H9 (cell line): Measurements from ENCODE around the gene METTL8. TPM values are rescaled to one million over a fixed set of nuclear protein-coding genes. Genes with fewer than 3 reads are reported as not detected.

Source experiments
- DNase-seq: peaks from one replicate; pipeline ENCODE4 v3.0.0-alpha.2; 2017
- H2AFZ ChIP-seq: one replicate; pipeline ENCODE4 v1.6.1; 2013; ENCODE audit warnings: mild to moderate bottlenecking, low read length, control low read depth, moderate library complexity
- H2AK5ac ChIP-seq: 2 replicates; pipeline ENCODE4 v1.6.1; 2013; ENCODE audit warnings: low read length, control low read depth, mixed read lengths; ENCODE audit not compliant: insufficient read length
- H2BK120ac ChIP-seq: one replicate; pipeline ENCODE4 v1.6.1; 2013; ENCODE audit warnings: low read depth, mild to moderate bottlenecking, low read length, control low read depth, inconsistent platforms; ENCODE audit not compliant: poor library complexity, severe bottlenecking
- H2BK12ac ChIP-seq: 2 replicates; pipeline ENCODE4 v1.6.1; 2013; ENCODE audit warnings: low read length, control low read depth, mixed read lengths, low read depth; ENCODE audit not compliant: insufficient read length
- H2BK15ac ChIP-seq: 2 replicates; pipeline ENCODE4 v1.6.1; 2013; ENCODE audit warnings: low read depth, low read length, control low read depth
- H2BK20ac ChIP-seq: one replicate; pipeline ENCODE4 v1.6.1; 2013; ENCODE audit warnings: low read depth, mild to moderate bottlenecking, low read length, control low read depth, inconsistent platforms; ENCODE audit not compliant: poor library complexity, severe bottlenecking
- H2BK5ac ChIP-seq: 2 replicates; pipeline ENCODE4 v1.6.1; 2013; ENCODE audit warnings: low read length, control low read depth, mixed read lengths; ENCODE audit not compliant: insufficient read length
- H3K14ac ChIP-seq: 2 replicates; pipeline ENCODE4 v1.6.1; 2013; ENCODE audit warnings: low read length, control low read depth; ENCODE audit not compliant: insufficient read depth
- H3K18ac ChIP-seq: 2 replicates; pipeline ENCODE4 v1.6.1; 2013; ENCODE audit warnings: low read depth, mild to moderate bottlenecking, mixed read lengths, low read length, control low read depth; ENCODE audit not compliant: insufficient read length
- H3K23ac ChIP-seq: 2 replicates; pipeline ENCODE4 v1.6.1; 2013; ENCODE audit warnings: low read length, control low read depth, mixed read lengths, low read depth; ENCODE audit not compliant: insufficient read length
- H3K23me2 ChIP-seq: 2 replicates; pipeline ENCODE4 v1.6.1; 2013; ENCODE audit warnings: low read depth, mild to moderate bottlenecking, mixed read lengths, low read length, control low read depth; ENCODE audit not compliant: insufficient read length, poor library complexity, severe bottlenecking
- H3K27ac ChIP-seq: 2 replicates; pipeline ENCODE4 v1.5.1; 2013; ENCODE audit warnings: low read length, control low read depth, mixed read lengths, low read depth; ENCODE audit not compliant: insufficient read length
- H3K27me3 ChIP-seq: 2 replicates; pipeline ENCODE4 v1.6.1; 2013; ENCODE audit warnings: low read length, control low read depth, inconsistent platforms; ENCODE audit not compliant: insufficient read depth
- H3K4ac ChIP-seq: 2 replicates; pipeline ENCODE4 v1.6.1; 2013; ENCODE audit warnings: low read depth, mild to moderate bottlenecking, control low read depth, inconsistent platforms, low read length, moderate library complexity
- H3K4me1 ChIP-seq: 2 replicates; pipeline ENCODE4 v1.6.1; 2013; ENCODE audit warnings: low read length, control low read depth, inconsistent platforms; ENCODE audit not compliant: insufficient read depth
- H3K4me2 ChIP-seq: 2 replicates; pipeline ENCODE4 v1.6.1; 2013; ENCODE audit warnings: low read length, control low read depth, mixed read lengths; ENCODE audit not compliant: insufficient read length, insufficient read depth
- H3K56ac ChIP-seq: 2 replicates; pipeline ENCODE4 v1.6.1; 2013; ENCODE audit warnings: low read depth, mild to moderate bottlenecking, mixed read lengths, low read length, control low read depth; ENCODE audit not compliant: insufficient read length
- H3K79me1 ChIP-seq: 2 replicates; pipeline ENCODE4 v1.6.1; 2013; ENCODE audit warnings: low read depth, mild to moderate bottlenecking, moderate library complexity, low read length, control low read depth, inconsistent platforms; ENCODE audit not compliant: insufficient read depth, poor library complexity, severe bottlenecking
- H3K79me2 ChIP-seq: 2 replicates; pipeline ENCODE4 v1.6.1; 2013; ENCODE audit warnings: low read length, control low read depth, inconsistent platforms; ENCODE audit not compliant: insufficient read depth
- H3K9ac ChIP-seq: 2 replicates; pipeline ENCODE4 v1.6.1; 2013; ENCODE audit warnings: low read length, control low read depth, mixed read lengths; ENCODE audit not compliant: insufficient read length; ENCODE audit errors: extremely low read depth
- H3K9me3 ChIP-seq: one replicate; pipeline ENCODE4 v1.6.1; 2013; ENCODE audit warnings: low read depth, low read length, inconsistent platforms; ENCODE audit not compliant: control insufficient read depth
- H3T11ph ChIP-seq: one replicate; pipeline ENCODE4 v1.6.1; 2013; ENCODE audit warnings: mild to moderate bottlenecking, low read length, control low read depth, inconsistent platforms
- H4K20me1 ChIP-seq: one replicate; pipeline ENCODE4 v1.6.1; 2013; ENCODE audit not compliant: control insufficient read depth, insufficient read length, insufficient read depth
- H4K5ac ChIP-seq: 2 replicates; pipeline ENCODE4 v1.6.1; 2013; ENCODE audit warnings: low read depth, mild to moderate bottlenecking, mixed read lengths, low read length, control low read depth; ENCODE audit not compliant: insufficient read length
- H4K8ac ChIP-seq: replicated peaks from 2 replicates; pipeline ENCODE4 v1.6.1; 2013; ENCODE audit warnings: low read length, control low read depth, mixed read lengths, low read depth; ENCODE audit not compliant: insufficient read length
- H4K91ac ChIP-seq: 2 replicates; pipeline ENCODE4 v1.6.1; 2013; ENCODE audit warnings: low read depth, mild to moderate bottlenecking, moderate library complexity, mixed read lengths, low read length, control low read depth; ENCODE audit not compliant: insufficient read length
- H3K27ac Mint-ChIP-seq, 3 experiments: 2 replicates in 2 of 3; 3 replicates in 1 of 3; pipeline ENCODE4 v1.8.0; 2020 to 2021; ENCODE audit warnings: mixed read lengths in 3 of 3, mild to moderate bottlenecking in 1 of 3, moderate library complexity in 1 of 3
- H3K27me3 Mint-ChIP-seq: 2 replicates; pipeline ENCODE4 v1.8.0; 2021; ENCODE audit warnings: low read depth, mild to moderate bottlenecking, moderate library complexity, mixed read lengths
- H3K36me3 Mint-ChIP-seq, 3 experiments: 2 replicates in 2 of 3; 3 replicates in 1 of 3; pipeline ENCODE4 v1.8.0; 2020 to 2021; ENCODE audit warnings: low read depth in 3 of 3, mixed read lengths in 3 of 3; ENCODE audit not compliant: insufficient read depth in 1 of 3
- H3K4me1 Mint-ChIP-seq, 2 experiments: 2 replicates each; pipeline ENCODE4 v1.8.0; 2020; ENCODE audit warnings: mixed read lengths in 2 of 2
- H3K4me3 Mint-ChIP-seq, 2 experiments: 2 replicates in 1 of 2; 3 replicates in 1 of 2; pipeline ENCODE4 v1.8.0; 2020 to 2021; ENCODE audit warnings: mild to moderate bottlenecking in 2 of 2, mixed read lengths in 2 of 2, moderate library complexity in 1 of 2
- H3K9me3 Mint-ChIP-seq, 2 experiments: 2 replicates in 1 of 2; 3 replicates in 1 of 2; pipeline ENCODE4 v1.8.0; 2020; ENCODE audit warnings: mild to moderate bottlenecking in 2 of 2, mixed read lengths in 2 of 2, moderate library complexity in 1 of 2
- WGBS: extraction: QIAGEN DNeasy Blood & Tissue Kit; methylation state at CpG from one replicate; pipeline ENCODE4 v1.1.7; 2013; ENCODE audit warnings: missing lambda C conversion rate, low lambda C conversion rate, mixed read lengths; ENCODE audit not compliant: insufficient read length; ENCODE audit errors: extremely low coverage; 5-methylcytosine and 5-hydroxymethylcytosine counted together
- total RNA-seq: library from RNA; stranded (reverse); gene quantifications from 2 replicates; pipeline ENCODE4 v1.2.1, GENCODE V29; 2021
- TF ChIP-seq, protein P1 (sequence below): fragments of 200-600 bp; sonication (generic); conservative IDR thresholded peaks from 3 replicates; pipeline ENCODE4 v1.8.0; 2021; ENCODE audit warnings: antibody characterized with exemption, mild to moderate bottlenecking

The METTL8 gene
- total RNA-seq, 1 experiment from 2014 or later = 40.9 TPM

DNA sequence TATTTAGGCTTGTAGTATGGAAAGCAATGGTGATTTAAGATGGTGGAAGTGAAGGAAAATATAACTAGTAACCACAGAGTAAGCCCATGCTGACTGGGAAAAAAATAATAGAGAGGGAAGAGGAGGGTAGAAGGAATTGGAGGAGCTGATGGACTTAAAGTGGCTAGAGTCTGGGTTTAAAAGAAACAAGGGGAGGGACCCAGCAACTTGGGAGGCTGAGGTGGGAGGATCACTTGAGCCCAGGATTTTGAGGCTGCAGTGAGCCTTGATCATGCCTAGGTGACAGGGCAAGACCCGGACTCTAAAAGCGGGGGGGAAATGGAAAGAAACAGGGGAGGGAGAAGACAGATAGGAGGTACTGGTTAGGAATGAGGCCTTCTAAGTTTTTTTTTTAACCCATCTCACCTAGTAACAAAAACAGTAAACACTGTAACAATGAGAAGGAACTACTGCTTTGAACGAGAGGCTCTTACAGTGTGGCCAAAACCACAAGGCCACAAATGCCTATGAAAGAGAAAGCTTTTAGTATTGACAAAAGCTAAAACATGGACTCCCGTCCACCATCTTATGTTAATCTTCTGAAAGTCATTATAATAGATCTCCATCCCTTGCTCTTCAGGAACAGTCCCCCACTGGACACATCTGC lies 26.6 kb downstream of the METTL8 start:
- no peak overlapping the region for H3K4me2 ChIP-seq
- H4K5ac ChIP-seq = no peak overlapping the region
- Mint-ChIP-seq H3K36me3 (peaks cover 11 to 18% (median 17%) of the 10 kb centered on the region in 3 experiments), H3K4me3 (no peak overlapping the region), H3K27me3 (no peaks in the 10 kb centered on the region), H3K27ac (no peak overlapping the region; a peak in 1 of 7 replicates), H3K9me3 (peaks cover 1 to 2% of the 10 kb centered on the region in 2 experiments; a peak in 4 of 5 replicates), H3K4me1 (peaks cover 37 to 48% of the 10 kb centered on the region in 2 experiments)
- no peak overlapping the region for H2BK5ac ChIP-seq
- no peak overlapping the region for H4K91ac ChIP-seq
- H2BK12ac ChIP-seq = no peak overlapping the region
- H2AFZ ChIP-seq = no peak overlapping the region
- H3K23ac ChIP-seq = no peak overlapping the region
- H3K18ac ChIP-seq = no peak overlapping the region
- H3K27ac ChIP-seq = no peak overlapping the region
- no peaks in the 10 kb centered on the region for H4K20me1 ChIP-seq
- no peak overlapping the region for H3T11ph ChIP-seq
- no peak overlapping the region for H2BK120ac ChIP-seq
- no peak overlapping the region for H2BK20ac ChIP-seq
- TF ChIP-seq, protein P1, sequence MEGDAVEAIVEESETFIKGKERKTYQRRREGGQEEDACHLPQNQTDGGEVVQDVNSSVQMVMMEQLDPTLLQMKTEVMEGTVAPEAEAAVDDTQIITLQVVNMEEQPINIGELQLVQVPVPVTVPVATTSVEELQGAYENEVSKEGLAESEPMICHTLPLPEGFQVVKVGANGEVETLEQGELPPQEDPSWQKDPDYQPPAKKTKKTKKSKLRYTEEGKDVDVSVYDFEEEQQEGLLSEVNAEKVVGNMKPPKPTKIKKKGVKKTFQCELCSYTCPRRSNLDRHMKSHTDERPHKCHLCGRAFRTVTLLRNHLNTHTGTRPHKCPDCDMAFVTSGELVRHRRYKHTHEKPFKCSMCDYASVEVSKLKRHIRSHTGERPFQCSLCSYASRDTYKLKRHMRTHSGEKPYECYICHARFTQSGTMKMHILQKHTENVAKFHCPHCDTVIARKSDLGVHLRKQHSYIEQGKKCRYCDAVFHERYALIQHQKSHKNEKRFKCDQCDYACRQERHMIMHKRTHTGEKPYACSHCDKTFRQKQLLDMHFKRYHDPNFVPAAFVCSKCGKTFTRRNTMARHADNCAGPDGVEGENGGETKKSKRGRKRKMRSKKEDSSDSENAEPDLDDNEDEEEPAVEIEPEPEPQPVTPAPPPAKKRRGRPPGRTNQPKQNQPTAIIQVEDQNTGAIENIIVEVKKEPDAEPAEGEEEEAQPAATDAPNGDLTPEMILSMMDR = no peak
- H2BK15ac ChIP-seq = no peak overlapping the region
- peaks cover 10% of the 10 kb centered on the region for H3K4me1 ChIP-seq
- H2AK5ac ChIP-seq = no peak overlapping the region
- peaks cover 10% of the 10 kb centered on the region; the same call in 1 of the 2 replicates for H3K79me2 ChIP-seq
- no peaks in the 10 kb centered on the region for H3K27me3 ChIP-seq
- H3K9ac ChIP-seq = no peak overlapping the region
- H3K4ac ChIP-seq = no peak overlapping the region
- whole genome bisulfite sequencing = no CpG with 5 or more reads among the region's 4 CpGs
- peaks cover 3% of the 10 kb centered on the region for H3K79me1 ChIP-seq
- H3K9me3 ChIP-seq = no peaks in the 10 kb centered on the region
- no peak for DNase-seq
- no peak overlapping the region for H3K14ac ChIP-seq
- H3K56ac ChIP-seq = no peak overlapping the region
- H4K8ac ChIP-seq = no peak overlapping the region
- no peaks in the 10 kb centered on the region for H3K23me2 ChIP-seq
